HepG2 (cell line): ENCODE results near the gene SPSB1. TPM values are rescaled to one million over a fixed set of nuclear protein-coding genes. Genes with fewer than 3 reads are reported as not detected.

ENCODE experiments used
- ATAC-seq: fragments of 200-7000 bp; cut with Tn5 transposase; 3 replicates; pipeline ENCODE4 v1.9.1; 2020; ENCODE audit warnings: mild to moderate bottlenecking, moderate library complexity
- BruUV-seq: library from RNA; stranded (reverse); fragments of 400-500 nt; replicated peaks from 2 replicates; lab custom pipeline; 2021; lab: Mats Ljungman, UMichigan
- CTCF ChIA-PET: fragments of 300-600 bp; formaldehyde crosslinking; extraction: SDS; loops from one replicate; lab custom pipeline; 2021; ENCODE audit warnings: low total read pairs, inconsistent platforms, low intra/inter-chr PET ratio; lab: Yijun Ruan, JAX
- POLR2A ChIA-PET: fragments of 350-600 bp; sonication (Branson Sonifier 250); formaldehyde crosslinking; loops from one replicate; lab custom pipeline; 2020; ENCODE audit warnings: antibody characterized with exemption, inconsistent platforms; lab: Yijun Ruan, JAX
- DNase-seq: peaks from one replicate; pipeline ENCODE4 v3.0.0-alpha.2; 2015; ENCODE audit warnings: low spot score
- FAIRE-seq: peaks from 3 replicates; lab custom pipeline; 2011; peaks lifted over from hg19 to GRCh38; lab: Jason Lieb, UNC
- H2AFZ ChIP-seq: one replicate; pipeline ENCODE4 v1.6.1; 2011; ENCODE audit warnings: low read length, inconsistent platforms
- H3K27ac ChIP-seq: fragments of 300-600 bp; 3 replicates; pipeline ENCODE4 v1.8.0; 2011; ENCODE audit warnings: mixed run types, mild to moderate bottlenecking, mixed read lengths, low read length, inconsistent platforms; ENCODE audit not compliant: insufficient read depth; ENCODE audit errors: extremely low read length
- H3K27me3 ChIP-seq, 2 experiments: fragments of 200-600 bp in 1 of 2; 2 replicates in 1 of 2; 3 replicates in 1 of 2; pipeline versions ENCODE4 v1.6.0 to v1.8.0; 2011; ENCODE audit warnings: low read length in 2 of 2, mild to moderate bottlenecking in 2 of 2, moderate library complexity in 2 of 2, inconsistent platforms in 1 of 2; ENCODE audit not compliant: insufficient read depth in 2 of 2, control insufficient read depth in 1 of 2
- H3K36me3 ChIP-seq, 2 experiments: fragments of 200-600 bp in 1 of 2; replicated peaks in 1 of 2; 2 replicates in 1 of 2; 3 replicates in 1 of 2; pipeline versions ENCODE4 v1.5.1 to v1.8.0; 2011; ENCODE audit warnings: low read length in 2 of 2, inconsistent platforms in 1 of 2; ENCODE audit not compliant: insufficient read depth in 2 of 2, control insufficient read depth in 1 of 2
- H3K4me1 ChIP-seq: 2 replicates; pipeline ENCODE4 v1.5.1; 2012; ENCODE audit warnings: low read length, inconsistent platforms; ENCODE audit not compliant: insufficient read depth
- H3K4me2 ChIP-seq: 2 replicates; pipeline ENCODE4 v1.6.0; 2011; ENCODE audit warnings: low read depth, low read length, inconsistent platforms
- H3K4me3 ChIP-seq, 3 experiments: fragments of 200-600 bp in 1 of 3; sonication (generic), shearing (Covaris generic) in 1 of 3; replicated peaks in 1 of 3; 2 replicates each; pipeline ENCODE4 v1.5.1; 2011 to 2016; ENCODE audit warnings: low read length in 3 of 3, inconsistent platforms in 2 of 3, low read depth in 2 of 3, mild to moderate bottlenecking in 2 of 3, control low read depth in 1 of 3, mixed read lengths in 1 of 3; ENCODE audit not compliant: insufficient read depth in 1 of 3
- H3K79me2 ChIP-seq: one replicate; pipeline ENCODE4 v1.6.1; 2011; ENCODE audit warnings: low read length, inconsistent platforms; ENCODE audit not compliant: insufficient read depth
- H3K9ac ChIP-seq: 2 replicates; pipeline ENCODE4 v1.6.0; 2011; ENCODE audit warnings: mild to moderate bottlenecking, low read depth, low read length, inconsistent platforms; ENCODE audit not compliant: insufficient read depth
- H3K9me3 ChIP-seq: 2 replicates; pipeline ENCODE4 v1.5.1; 2012; ENCODE audit warnings: mild to moderate bottlenecking, low read length
- H4K20me1 ChIP-seq: 2 replicates; pipeline ENCODE4 v1.6.0; 2011; ENCODE audit warnings: inconsistent platforms, mild to moderate bottlenecking, low read length, moderate library complexity; ENCODE audit not compliant: insufficient read depth
- RFX5 ChIP-seq: IDR thresholded peaks from 2 replicates; pipeline ENCODE4 v1.6.1; 2011; ENCODE audit warnings: low read depth, low read length, improper control_type of control experiment
- RXRB ChIP-seq: IDR thresholded peaks from 2 replicates; pipeline ENCODE4 v1.6.1; 2016; ENCODE audit warnings: borderline replicate concordance, missing genetic modification reagents, missing compliant biosample characterization
- SMAD1 ChIP-seq: sonication (generic); formaldehyde crosslinking; IDR thresholded peaks from 2 replicates; pipeline ENCODE4 v1.4.0; 2020; ENCODE audit warnings: missing genetic modification reagents, low read depth, mild to moderate bottlenecking, borderline replicate concordance
- ZKSCAN8 ChIP-seq: IDR thresholded peaks from 2 replicates; pipeline ENCODE4 v1.6.1; 2016; ENCODE audit warnings: borderline replicate concordance, missing genetic modification reagents, missing compliant biosample characterization
- WGBS: methylation state at CpG from one replicate; pipeline ENCODE4 v1.1.6; 2017; ENCODE audit warnings: low lambda C conversion rate; 5-methylcytosine and 5-hydroxymethylcytosine counted together
- in situ Hi-C: cut with HindIII; loops from 2 replicates; pipeline ENCODE4 v1.10.0; 2017; ENCODE audit warnings: low pct_unique_long_range_greater_than_20kb; ENCODE audit not compliant: extremely low pct_ligation_motif_present
- intact Hi-C: fragments of 100-400 bp; cut with micrococcal nuclease; formaldehyde crosslinking; loops from one replicate; pipeline ENCODE4 v1.10.0; 2022; ENCODE audit not compliant: unreplicated experiment
- polyA plus RNA-seq, 8 experiments: library from polyadenylated mRNA; depleted of rRNA in 3 of 8; stranded (reverse) in 7 of 8; unstranded in 1 of 8; fragments of >200 nt; fragmentation: Illumina TruSeq in 4 of 8; extraction: Trizol in 4 of 8; gene quantifications; 2 replicates each; pipeline versions ENCODE4 v1.2.1 to v1.2.3, GENCODE V29; 2011 to 2016; ENCODE audit warnings: low read depth in 4 of 8, missing spikeins in 1 of 8, mixed read lengths in 1 of 8; ENCODE audit not compliant: insufficient read depth in 1 of 8
- total RNA-seq, 5 experiments: library from RNA; depleted of rRNA; stranded (reverse); fragments of >200 nt; fragmentation: Illumina TruSeq; extraction: Trizol; gene quantifications; 2 replicates each; pipeline ENCODE4 v1.2.3, GENCODE V29; 2016; ENCODE audit warnings: low read depth in 1 of 5
- TF ChIP-seq, protein P1 (sequence below): sonication (generic); formaldehyde crosslinking; IDR thresholded peaks from 2 replicates; pipeline ENCODE4 v1.5.0; 2020; ENCODE audit warnings: mild to moderate bottlenecking, missing genetic modification reagents
- TF ChIP-seq, protein P2 (sequence below): sonication (generic); formaldehyde crosslinking; IDR thresholded peaks from 2 replicates; pipeline ENCODE4 v1.4.0; 2020; ENCODE audit warnings: low read depth, missing genetic modification reagents

Gene SPSB1
- total and polyA plus RNA-seq, 2 of the 13 experiments (the other 11 are each of a cell fraction or from before 2014, with no cell fraction given) = 5.0 to 8.0 TPM

DNA sequence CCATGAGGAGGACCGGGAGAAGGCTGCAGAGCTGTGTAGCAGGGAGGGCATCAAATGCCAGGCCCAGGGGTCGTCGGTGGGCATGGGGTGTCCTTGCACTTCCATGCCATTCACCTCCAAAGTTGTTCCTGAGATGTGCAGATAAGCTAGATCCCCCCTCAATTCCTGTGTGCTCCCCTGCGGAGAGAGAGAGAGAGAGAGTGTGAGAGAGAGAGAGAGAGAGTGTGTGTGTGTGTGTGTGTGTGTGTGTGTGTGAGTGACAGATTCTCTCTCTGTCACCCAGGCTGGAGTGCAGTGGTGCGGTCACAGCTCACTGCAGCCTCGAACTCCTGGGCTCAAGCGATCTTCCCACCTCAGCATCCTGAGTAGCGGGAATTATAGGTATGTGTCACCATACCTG lies 16.4 kb downstream of the SPSB1 start:
- no peaks in the 10 kb centered on the region for H4K20me1 ChIP-seq
- no peak for FAIRE-seq
- no peak overlapping the region for H3K9ac ChIP-seq
- CTCF ChIA-PET = no interaction called here
- H3K79me2 ChIP-seq = no peaks in the 10 kb centered on the region
- H3K4me2 ChIP-seq = no peak overlapping the region
- H3K27ac ChIP-seq = no peak overlapping the region
- DNase-seq = no peak
- 89% methylated on average over 8 of the region's 8 CpGs for WGBS
- H3K27me3 ChIP-seq = no peaks in the 10 kb centered on the region
- POLR2A ChIA-PET = no interaction called here
- intact Hi-C loops (no loop called here), in situ Hi-C loops (no loop called here)
- H3K4me3 ChIP-seq = no peak overlapping the region
- no peaks in the 10 kb centered on the region for H3K9me3 ChIP-seq
- H2AFZ ChIP-seq = no peak overlapping the region
- no TSS peak for BruUV-seq
- TF ChIP-seq, protein P1, sequence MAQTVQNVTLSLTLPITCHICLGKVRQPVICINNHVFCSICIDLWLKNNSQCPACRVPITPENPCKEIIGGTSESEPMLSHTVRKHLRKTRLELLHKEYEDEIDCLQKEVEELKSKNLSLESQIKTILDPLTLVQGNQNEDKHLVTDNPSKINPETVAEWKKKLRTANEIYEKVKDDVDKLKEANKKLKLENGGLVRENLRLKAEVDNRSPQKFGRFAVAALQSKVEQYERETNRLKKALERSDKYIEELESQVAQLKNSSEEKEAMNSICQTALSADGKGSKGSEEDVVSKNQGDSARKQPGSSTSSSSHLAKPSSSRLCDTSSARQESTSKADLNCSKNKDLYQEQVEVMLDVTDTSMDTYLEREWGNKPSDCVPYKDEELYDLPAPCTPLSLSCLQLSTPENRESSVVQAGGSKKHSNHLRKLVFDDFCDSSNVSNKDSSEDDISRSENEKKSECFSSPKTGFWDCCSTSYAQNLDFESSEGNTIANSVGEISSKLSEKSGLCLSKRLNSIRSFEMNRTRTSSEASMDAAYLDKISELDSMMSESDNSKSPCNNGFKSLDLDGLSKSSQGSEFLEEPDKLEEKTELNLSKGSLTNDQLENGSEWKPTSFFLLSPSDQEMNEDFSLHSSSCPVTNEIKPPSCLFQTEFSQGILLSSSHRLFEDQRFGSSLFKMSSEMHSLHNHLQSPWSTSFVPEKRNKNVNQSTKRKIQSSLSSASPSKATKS (CRISPR knock-in tag) = no peak
- TF ChIP-seq, protein P2, sequence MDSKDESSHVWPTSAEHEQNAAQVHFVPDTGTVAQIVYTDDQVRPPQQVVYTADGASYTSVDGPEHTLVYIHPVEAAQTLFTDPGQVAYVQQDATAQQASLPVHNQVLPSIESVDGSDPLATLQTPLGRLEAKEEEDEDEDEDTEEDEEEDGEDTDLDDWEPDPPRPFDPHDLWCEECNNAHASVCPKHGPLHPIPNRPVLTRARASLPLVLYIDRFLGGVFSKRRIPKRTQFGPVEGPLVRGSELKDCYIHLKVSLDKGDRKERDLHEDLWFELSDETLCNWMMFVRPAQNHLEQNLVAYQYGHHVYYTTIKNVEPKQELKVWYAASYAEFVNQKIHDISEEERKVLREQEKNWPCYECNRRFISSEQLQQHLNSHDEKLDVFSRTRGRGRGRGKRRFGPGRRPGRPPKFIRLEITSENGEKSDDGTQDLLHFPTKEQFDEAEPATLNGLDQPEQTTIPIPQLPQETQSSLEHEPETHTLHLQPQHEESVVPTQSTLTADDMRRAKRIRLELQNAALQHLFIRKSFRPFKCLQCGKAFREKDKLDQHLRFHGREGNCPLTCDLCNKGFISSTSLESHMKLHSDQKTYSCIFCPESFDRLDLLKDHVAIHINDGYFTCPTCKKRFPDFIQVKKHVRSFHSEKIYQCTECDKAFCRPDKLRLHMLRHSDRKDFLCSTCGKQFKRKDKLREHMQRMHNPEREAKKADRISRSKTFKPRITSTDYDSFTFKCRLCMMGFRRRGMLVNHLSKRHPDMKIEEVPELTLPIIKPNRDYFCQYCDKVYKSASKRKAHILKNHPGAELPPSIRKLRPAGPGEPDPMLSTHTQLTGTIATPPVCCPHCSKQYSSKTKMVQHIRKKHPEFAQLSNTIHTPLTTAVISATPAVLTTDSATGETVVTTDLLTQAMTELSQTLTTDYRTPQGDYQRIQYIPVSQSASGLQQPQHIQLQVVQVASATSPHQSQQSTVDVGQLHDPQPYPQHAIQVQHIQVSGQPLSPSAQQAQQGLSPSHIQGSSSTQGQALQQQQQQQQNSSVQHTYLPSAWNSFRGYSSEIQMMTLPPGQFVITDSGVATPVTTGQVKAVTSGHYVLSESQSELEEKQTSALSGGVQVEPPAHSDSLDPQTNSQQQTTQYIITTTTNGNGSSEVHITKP (CRISPR knock-in tag) = no peak
- no peak for TF ChIP-seq ZKSCAN8
- TF ChIP-seq RXRB = no peak
- no peak for TF ChIP-seq RFX5
- no peak for TF ChIP-seq SMAD1 (CRISPR knock-in tag)
- H3K4me1 ChIP-seq = no peaks in the 10 kb centered on the region
- no peaks in the 10 kb centered on the region for H3K36me3 ChIP-seq
- no peak for ATAC-seq
